ENCODE results near the gene RPLP1. TPM values are rescaled to one million over a fixed set of nuclear protein-coding genes. Genes with fewer than 3 reads are reported as not detected.

Gene RPLP1
- polyA plus RNA-seq, 1 donor (not counting 4 experiments of a cell fraction or from before 2014, with no cell fraction given) = 755 TPM

GRCh38 chr15:69500339-69500738 lies 47.7 kb downstream of the RPLP1 start:
- Histone ChIP-seq H3K9ac (ENCODE audit: control insufficient read depth, extremely low read depth, insufficient read depth, low read length) (no peak overlapping the region), H3K4me3 (ENCODE audit: control insufficient read depth in 2 of 3, extremely low read depth in 1 of 3, insufficient read depth in 2 of 3, low read depth in 1 of 3, low read length in 3 of 3) (no peak overlapping the region), H3K27me3 (ENCODE audit: control insufficient read depth, extremely low read depth, insufficient read depth, low read length) (peaks cover 13% of the 10 kb centered on the region), H3K9me1 (ENCODE audit: control insufficient read depth, extremely low read depth, insufficient read depth, low read length) (no peaks in the 10 kb centered on the region), H3K79me2 (ENCODE audit: control insufficient read depth, insufficient read depth, low read length) (no peaks in the 10 kb centered on the region), H3K9me3 (ENCODE audit: control insufficient read depth, low read depth, low read length) (no peaks in the 10 kb centered on the region), H3K4me1 (ENCODE audit: control insufficient read depth, extremely low read depth, insufficient read depth, low read length) (no peaks in the 10 kb centered on the region), H3K4me2 (ENCODE audit: control insufficient read depth, extremely low read depth, insufficient read depth, low read depth, low read length) (no peak overlapping the region), H2AFZ (ENCODE audit: control insufficient read depth, low read length) (no peak overlapping the region), H4K20me1 (ENCODE audit: control insufficient read depth, extremely low read depth, insufficient read depth, low read length) (no peaks in the 10 kb centered on the region), H3K36me3 (ENCODE audit: control insufficient read depth in 2 of 2, extremely low read depth in 1 of 2, insufficient read depth in 2 of 2, low read length in 2 of 2) (no peaks in the 10 kb centered on the region), H3K27ac (ENCODE audit: control insufficient read depth, insufficient read depth, low read length) (no peak overlapping the region)
- DNase-seq (ENCODE audit: low read depth, low spot score) (no peak), FAIRE-seq (no peak)
- TF ChIP-seq EZH2 (IDR thresholded peaks at IDR 0.05; ENCODE audit: low read length) (no peak), CTCF (optimal IDR thresholded peaks at IDR 0.05 in 1 of 3, IDR thresholded peaks at IDR 0.05 in 1 of 3, conservative IDR thresholded peaks at IDR 0.05 in 1 of 3; ENCODE audit: extremely low read depth in 1 of 3, insufficient read depth in 2 of 3, low read length in 3 of 3) (no peak)
- dilution Hi-C loops (cut with MboI; ENCODE audit: extremely low pct_ligation_motif_present, low sequenced_read_pairs) = no loop called here

GRCh38 chr15:69501456-69501855 lies 48.8 kb downstream of the RPLP1 start:
- peaks cover 13% of the 10 kb centered on the region for H3K27me3 ChIP-seq (ENCODE audit: control insufficient read depth, extremely low read depth, insufficient read depth, low read length)
- no peaks in the 10 kb centered on the region for H3K9me3 ChIP-seq (ENCODE audit: control insufficient read depth, low read depth, low read length)
- no peak for FAIRE-seq
- no peaks in the 10 kb centered on the region for H3K4me1 ChIP-seq (ENCODE audit: control insufficient read depth, extremely low read depth, insufficient read depth, low read length)
- no peak overlapping the region for H3K27ac ChIP-seq (ENCODE audit: control insufficient read depth, insufficient read depth, low read length)
- no peak overlapping the region for H2AFZ ChIP-seq (ENCODE audit: control insufficient read depth, low read length)
- no peak for TF ChIP-seq CTCF (optimal IDR thresholded peaks at IDR 0.05 in 1 of 3, IDR thresholded peaks at IDR 0.05 in 1 of 3, conservative IDR thresholded peaks at IDR 0.05 in 1 of 3; ENCODE audit: extremely low read depth in 1 of 3, insufficient read depth in 2 of 3, low read length in 3 of 3)
- no peak for TF ChIP-seq EZH2 (IDR thresholded peaks at IDR 0.05; ENCODE audit: low read length)
- H4K20me1 ChIP-seq (ENCODE audit: control insufficient read depth, extremely low read depth, insufficient read depth, low read length) = no peaks in the 10 kb centered on the region
- H3K4me2 ChIP-seq (ENCODE audit: control insufficient read depth, extremely low read depth, insufficient read depth, low read depth, low read length) = no peak overlapping the region
- DNase-seq (ENCODE audit: low read depth, low spot score) = no peak
- no peaks in the 10 kb centered on the region for H3K79me2 ChIP-seq (ENCODE audit: control insufficient read depth, insufficient read depth, low read length)
- no peak overlapping the region for H3K4me3 ChIP-seq (ENCODE audit: control insufficient read depth in 2 of 3, extremely low read depth in 1 of 3, insufficient read depth in 2 of 3, low read depth in 1 of 3, low read length in 3 of 3)
- H3K9ac ChIP-seq (ENCODE audit: control insufficient read depth, extremely low read depth, insufficient read depth, low read length) = no peak overlapping the region
- no peaks in the 10 kb centered on the region for H3K36me3 ChIP-seq (ENCODE audit: control insufficient read depth in 2 of 2, extremely low read depth in 1 of 2, insufficient read depth in 2 of 2, low read length in 2 of 2)
- no peaks in the 10 kb centered on the region for H3K9me1 ChIP-seq (ENCODE audit: control insufficient read depth, extremely low read depth, insufficient read depth, low read length)
- dilution Hi-C loops (cut with MboI; ENCODE audit: extremely low pct_ligation_motif_present, low sequenced_read_pairs) = no loop called here
